NCI-H524 treated with DMSO at 0.1 percent for 48 hours (cell line): ENCODE data around the gene HPS4.

Experiments used
- DNase-seq: peaks from one replicate; lab custom pipeline; 2025; lab: John Stamatoyannopoulos, UW

Gene HPS4

GRCh38 chr22:26464312-26464711 is 19.3 kb downstream of the HPS4 start:
- no peak for DNase-seq

GRCh38 chr22:26463688-26464087 is 19.9 kb downstream of the HPS4 start:
- no peak for DNase-seq

GRCh38 chr22:26463101-26463661 is 20.4 kb downstream of the HPS4 start:
- no peak for DNase-seq

GRCh38 chr22:26462641-26463040 is 20.9 kb downstream of the HPS4 start:
- no peak for DNase-seq

GRCh38 chr22:26462051-26462450 is 21.5 kb downstream of the HPS4 start:
- DNase-seq, result no peak

- no peak for DNase-seq
Observed at GRCh38 chr22:26461188-26461810, 22.3 kb downstream of the HPS4 start.

- DNase-seq, result no peak
Observed at GRCh38 chr22:26460202-26460601, 23.4 kb downstream of the HPS4 start.

GRCh38 chr22:26457661-26458272 is 25.8 kb downstream of the HPS4 start:
- DNase-seq, result no peak

- DNase-seq, result peak; percentile 49
Observed at GRCh38 chr22:26453812-26454500, 29.6 kb downstream of the HPS4 start.

GRCh38 chr22:26453216-26453615 is 30.4 kb downstream of the HPS4 start:
- DNase-seq, result no peak

- no peak for DNase-seq
Observed at GRCh38 chr22:26452236-26453016, 31.2 kb downstream of the HPS4 start.

GRCh38 chr22:26450453-26451185 is 33.0 kb downstream of the HPS4 start:
- DNase-seq, result peak; percentile 75

- no peak for DNase-seq
Observed at GRCh38 chr22:26448941-26449340, 34.6 kb downstream of the HPS4 start.

GRCh38 chr22:26448334-26448733 is 35.2 kb downstream of the HPS4 start:
- DNase-seq, result no peak

GRCh38 chr22:26447584-26448329 is 35.8 kb downstream of the HPS4 start:
- DNase-seq, result peak; percentile 94

GRCh38 chr22:26446808-26447515 is 36.6 kb downstream of the HPS4 start:
- no peak for DNase-seq

GRCh38 chr22:26445577-26446275 is 37.9 kb downstream of the HPS4 start:
- no peak for DNase-seq

- DNase-seq, result no peak
Observed at GRCh38 chr22:26444777-26445176, 38.8 kb downstream of the HPS4 start.

- no peak for DNase-seq
Observed at GRCh38 chr22:26443901-26444690, 39.5 kb downstream of the HPS4 start.
